ENCODE results near the gene SPOCK1.

The SPOCK1 gene

GRCh38 chr5:137516961-137517360 is 17.8 kb upstream of the SPOCK1 start:
- no peak for DNase-seq
- TF ChIP-seq CTCF (IDR thresholded peaks at IDR 0.05; ENCODE audit: low read depth, low read length) = no peak

GRCh38 chr5:137516251-137516797 is 17.2 kb upstream of the SPOCK1 start:
- no peak for TF ChIP-seq CTCF (IDR thresholded peaks at IDR 0.05; ENCODE audit: low read depth, low read length)
- Histone ChIP-seq H3K4me1 (no peaks in the 10 kb centered on the region), H3K36me3 (no peaks in the 10 kb centered on the region), H3K4me3 (ENCODE audit: low read depth, low read length) (no peak overlapping the region), H3K9me3 (no peaks in the 10 kb centered on the region), H3K27me3 (no peaks in the 10 kb centered on the region)
- DNase-seq = no peak

More at GRCh38 chr5:137516961-137517360, 17.8 kb upstream of the SPOCK1 start:
- H3K9me3 ChIP-seq = no peaks in the 10 kb centered on the region
- no peaks in the 10 kb centered on the region for H3K36me3 ChIP-seq
- no peak overlapping the region for H3K4me3 ChIP-seq (ENCODE audit: low read depth, low read length)
- no peaks in the 10 kb centered on the region for H3K4me1 ChIP-seq
- no peaks in the 10 kb centered on the region for H3K27me3 ChIP-seq

- DNase-seq = no peak
- TF ChIP-seq CTCF (IDR thresholded peaks at IDR 0.05; ENCODE audit: low read depth, low read length) = no peak
Observed at GRCh38 chr5:137515238-137515637, 16.1 kb upstream of the SPOCK1 start.

GRCh38 chr5:137510671-137511070 is 11.5 kb upstream of the SPOCK1 start:
- no peaks in the 10 kb centered on the region for H3K36me3 ChIP-seq
- H3K27me3 ChIP-seq = no peaks in the 10 kb centered on the region
- H3K4me3 ChIP-seq (ENCODE audit: low read depth, low read length) = no peak overlapping the region
- no peaks in the 10 kb centered on the region for H3K4me1 ChIP-seq
- DNase-seq = no peak
- H3K9me3 ChIP-seq = no peaks in the 10 kb centered on the region
- TF ChIP-seq CTCF (IDR thresholded peaks at IDR 0.05; ENCODE audit: low read depth, low read length) = no peak

More at GRCh38 chr5:137515238-137515637, 16.1 kb upstream of the SPOCK1 start:
- Histone ChIP-seq H3K4me3 (ENCODE audit: low read depth, low read length) (no peak overlapping the region), H3K9me3 (no peaks in the 10 kb centered on the region), H3K4me1 (no peaks in the 10 kb centered on the region), H3K27me3 (no peaks in the 10 kb centered on the region), H3K36me3 (no peaks in the 10 kb centered on the region)

GRCh38 chr5:137507150-137507549 is 8.0 kb upstream of the SPOCK1 start:
- no peak for DNase-seq
- Histone ChIP-seq H3K4me3 (ENCODE audit: low read depth, low read length) (no peak overlapping the region), H3K4me1 (no peaks in the 10 kb centered on the region), H3K36me3 (no peaks in the 10 kb centered on the region), H3K9me3 (no peaks in the 10 kb centered on the region), H3K27me3 (peaks cover 4% of the 10 kb centered on the region)
- TF ChIP-seq CTCF (IDR thresholded peaks at IDR 0.05; ENCODE audit: low read depth, low read length) = no peak

GRCh38 chr5:137506296-137506695 is 7.2 kb upstream of the SPOCK1 start:
- no peaks in the 10 kb centered on the region for H3K36me3 ChIP-seq
- no peaks in the 10 kb centered on the region for H3K9me3 ChIP-seq
- H3K4me1 ChIP-seq = no peaks in the 10 kb centered on the region
- no peak overlapping the region for H3K4me3 ChIP-seq (ENCODE audit: low read depth, low read length)
- TF ChIP-seq CTCF (IDR thresholded peaks at IDR 0.05; ENCODE audit: low read depth, low read length) = no peak
- peaks cover 4% of the 10 kb centered on the region for H3K27me3 ChIP-seq
- DNase-seq = no peak

All from BE2C (cell line).